Activated naive CD8-positive, alpha-beta T cell treated with anti-CD3 and anti-CD28 coated beads for 36 hours (primary cell): ENCODE results near the gene DIRAS1. TPM values are rescaled to one million over a fixed set of nuclear protein-coding genes. Genes with fewer than 3 reads are reported as not detected.

ENCODE experiments used
- total RNA-seq, 2 experiments: library from RNA; stranded (reverse); gene quantifications; one replicate each; pipeline ENCODE4 v1.2.3, GENCODE V29; 2021

Gene DIRAS1
- total RNA-seq, 2 experiments from 2014 or later, result 0.16 TPM; not detected in 1

Other genes with a start within 250 kb of the DIRAS1 start
- 10 to 100 TPM; 83.0 to 97.2 TPM for gene GADD45B, start 245.2 kb downstream of the DIRAS1 start, total RNA-seq
- under 1 TPM; 0.36 to 0.45 TPM for gene GNG7, start 18.7 kb downstream of the DIRAS1 start, total RNA-seq
- gene SLC39A3, start 18.6 kb upstream of the DIRAS1 start, total RNA-seq, result 10 to 100 TPM; 50.5 to 52.1 TPM
- 10 to 100 TPM; 84.8 to 87.4 TPM for gene SGTA, start 61.9 kb upstream of the DIRAS1 start, total RNA-seq
- gene THOP1, start 64.1 kb upstream of the DIRAS1 start, total RNA-seq, result 100 to 1,000 TPM; 164 to 170 TPM
- gene ZNF554, start 98.5 kb upstream of the DIRAS1 start, total RNA-seq, result 1 to 10 TPM; 1.2 to 1.3 TPM
- 1 to 10 TPM; 1.5 to 1.9 TPM for gene ZNF555, start 120.1 kb upstream of the DIRAS1 start, total RNA-seq
- not detected for gene ZNF556, start 146.0 kb upstream of the DIRAS1 start, total RNA-seq
- gene ZNF57, start 179.6 kb upstream of the DIRAS1 start, total RNA-seq, result 1 to 10 TPM; 4.2 to 5.3 TPM
- gene ZNF77, start 223.6 kb upstream of the DIRAS1 start, total RNA-seq, result 1 to 10 TPM; 3.4 to 3.5 TPM